ENCODE results near the gene FTH1. TPM values are rescaled to one million over a fixed set of nuclear protein-coding genes. Genes with fewer than 3 reads are reported as not detected.

Gene FTH1
- polyA plus RNA-seq, 4 donors: 3,413 to 10,000 (median 8,267) TPM

GRCh38 chr11:61996933-61997332 lies 29.5 kb upstream of the FTH1 start:
- WGBS, 3 donors: 91 to 97% (median 91%) methylated on average over 4 of the region's 4 CpGs
- Histone ChIP-seq H3K4me1 (ENCODE audit: control insufficient read depth in 3 of 3, insufficient read depth in 2 of 3, low read depth in 1 of 3, low read length in 2 of 3) (peaks cover 0 to 15% (median 0%) of the 10 kb centered on the region in 3 donors), H3K9me3 (ENCODE audit: control insufficient read depth in 2 of 2, insufficient read depth in 1 of 2, low read depth in 1 of 2, low read length in 1 of 2) (peaks cover 1 to 17% of the 10 kb centered on the region in 2 donors), H3K36me3 (ENCODE audit: control insufficient read depth in 3 of 3, insufficient read depth in 2 of 3, low read depth in 1 of 3, low read length in 3 of 3) (peaks cover 0 to 2% (median 0%) of the 10 kb centered on the region in 3 donors), H3K27ac (ENCODE audit: low read depth in 1 of 3, low read length in 2 of 3) (no peak overlapping the region), H3K27me3 (ENCODE audit: control insufficient read depth in 3 of 3, insufficient read depth in 3 of 3, low read length in 3 of 3) (no peaks in the 10 kb centered on the region), H3K4me3 (ENCODE audit: low read depth in 1 of 3, low read length in 3 of 3) (no peak overlapping the region)
- no peak for FAIRE-seq
- no peak for DNase-seq

- DNase-seq (no peak), FAIRE-seq (no peak)
- H3K9me3 ChIP-seq (ENCODE audit: control insufficient read depth in 2 of 2, insufficient read depth in 1 of 2, low read depth in 1 of 2, low read length in 1 of 2): peaks cover 1 to 17% of the 10 kb centered on the region in 2 donors
- H3K27ac ChIP-seq (ENCODE audit: low read depth in 1 of 3, low read length in 2 of 3): no peak overlapping the region
- no peaks in the 10 kb centered on the region for H3K27me3 ChIP-seq (ENCODE audit: control insufficient read depth in 3 of 3, insufficient read depth in 3 of 3, low read length in 3 of 3)
- H3K4me1 ChIP-seq (ENCODE audit: control insufficient read depth in 3 of 3, insufficient read depth in 2 of 3, low read depth in 1 of 3, low read length in 2 of 3): no peaks in the 10 kb centered on the region
- WGBS, 3 donors: 20 to 54% (median 35%) methylated on average over 3 of the region's 3 CpGs
- H3K36me3 ChIP-seq (ENCODE audit: control insufficient read depth in 3 of 3, insufficient read depth in 2 of 3, low read depth in 1 of 3, low read length in 3 of 3): peaks cover 0 to 2% (median 0%) of the 10 kb centered on the region in 3 donors
- no peak overlapping the region for H3K4me3 ChIP-seq (ENCODE audit: low read depth in 1 of 3, low read length in 3 of 3)
Measured at GRCh38 chr11:61994981-61995380, 27.5 kb upstream of the FTH1 start.

- no peak for FAIRE-seq
- whole genome bisulfite sequencing, 3 donors: 20 to 63% (median 35%) methylated on average over 5 of the region's 5 CpGs
- no peak overlapping the region for H3K4me3 ChIP-seq (ENCODE audit: low read depth in 1 of 3, low read length in 3 of 3)
Measured at GRCh38 chr11:61985869-61986268, 18.4 kb upstream of the FTH1 start.

GRCh38 chr11:61983419-61983818 lies 16.0 kb upstream of the FTH1 start:
- Histone ChIP-seq H3K4me3 (ENCODE audit: low read depth in 1 of 3, low read length in 3 of 3) (no peak overlapping the region), H3K9me3 (ENCODE audit: control insufficient read depth in 2 of 2, insufficient read depth in 1 of 2, low read depth in 1 of 2, low read length in 1 of 2) (peaks cover 0 to 7% of the 10 kb centered on the region in 2 donors), H3K36me3 (ENCODE audit: control insufficient read depth in 3 of 3, insufficient read depth in 2 of 3, low read depth in 1 of 3, low read length in 3 of 3) (peaks cover 0 to 9% (median 0%) of the 10 kb centered on the region in 3 donors), H3K27me3 (ENCODE audit: control insufficient read depth in 3 of 3, insufficient read depth in 3 of 3, low read length in 3 of 3) (no peaks in the 10 kb centered on the region), H3K27ac (ENCODE audit: low read depth in 1 of 3, low read length in 2 of 3) (no peak overlapping the region), H3K4me1 (ENCODE audit: control insufficient read depth in 3 of 3, insufficient read depth in 2 of 3, low read depth in 1 of 3, low read length in 2 of 3) (peaks cover 0 to 57% (median 3%) of the 10 kb centered on the region in 3 donors)
- 95 to 100% (median 97%) methylated on average over 1 of the region's 1 CpG for WGBS, 3 donors
- no peak for FAIRE-seq
- DNase-seq: no peak

More at GRCh38 chr11:61985869-61986268, 18.4 kb upstream of the FTH1 start:
- H3K27ac ChIP-seq (ENCODE audit: low read depth in 1 of 3, low read length in 2 of 3): peak overlapping the region in 1 of 3 donors; percentile 55
- peaks cover 0 to 4% (median 0%) of the 10 kb centered on the region in 3 donors for H3K36me3 ChIP-seq (ENCODE audit: control insufficient read depth in 3 of 3, insufficient read depth in 2 of 3, low read depth in 1 of 3, low read length in 3 of 3)
- peak; percentile 78 to 79 for DNase-seq
- H3K9me3 ChIP-seq (ENCODE audit: control insufficient read depth in 2 of 2, insufficient read depth in 1 of 2, low read depth in 1 of 2, low read length in 1 of 2): peaks cover 0 to 7% of the 10 kb centered on the region in 2 donors
- peaks cover 0 to 34% (median 3%) of the 10 kb centered on the region in 3 donors for H3K4me1 ChIP-seq (ENCODE audit: control insufficient read depth in 3 of 3, insufficient read depth in 2 of 3, low read depth in 1 of 3, low read length in 2 of 3)
- H3K27me3 ChIP-seq (ENCODE audit: control insufficient read depth in 3 of 3, insufficient read depth in 3 of 3, low read length in 3 of 3): no peaks in the 10 kb centered on the region

- WGBS, 3 donors: 31 to 61% (median 47%) methylated on average over 10 of the region's 10 CpGs
- FAIRE-seq (no peak), DNase-seq (peak; percentile 60 to 86)
- no peaks in the 10 kb centered on the region for H3K27me3 ChIP-seq (ENCODE audit: control insufficient read depth in 3 of 3, insufficient read depth in 3 of 3, low read length in 3 of 3)
- no peaks in the 10 kb centered on the region for H3K9me3 ChIP-seq (ENCODE audit: control insufficient read depth in 2 of 2, insufficient read depth in 1 of 2, low read depth in 1 of 2, low read length in 1 of 2)
- peak overlapping the region in 1 of 3 donors; percentile 40 for H3K27ac ChIP-seq (ENCODE audit: low read depth in 1 of 3, low read length in 2 of 3)
- H3K4me1 ChIP-seq (ENCODE audit: control insufficient read depth in 3 of 3, insufficient read depth in 2 of 3, low read depth in 1 of 3, low read length in 2 of 3): peaks cover 0 to 69% (median 3%) of the 10 kb centered on the region in 3 donors
- peaks cover 0 to 9% (median 0%) of the 10 kb centered on the region in 3 donors for H3K36me3 ChIP-seq (ENCODE audit: control insufficient read depth in 3 of 3, insufficient read depth in 2 of 3, low read depth in 1 of 3, low read length in 3 of 3)
- no peak overlapping the region for H3K4me3 ChIP-seq (ENCODE audit: low read depth in 1 of 3, low read length in 3 of 3)
Measured at GRCh38 chr11:61980783-61981541, 13.5 kb upstream of the FTH1 start.

- peaks cover 0 to 83% (median 3%) of the 10 kb centered on the region in 3 donors for H3K4me1 ChIP-seq (ENCODE audit: control insufficient read depth in 3 of 3, insufficient read depth in 2 of 3, low read depth in 1 of 3, low read length in 2 of 3)
- H3K27me3 ChIP-seq (ENCODE audit: control insufficient read depth in 3 of 3, insufficient read depth in 3 of 3, low read length in 3 of 3): no peaks in the 10 kb centered on the region
- H3K4me3 ChIP-seq (ENCODE audit: low read depth in 1 of 3, low read length in 3 of 3): peak overlapping the region in 1 of 3 donors; percentile 6
- DNase-seq (peak in 1 of 2 donors; percentile 55), FAIRE-seq (no peak)
- WGBS, 3 donors: 58 to 72% (median 64%) methylated on average over 16 to 17 of the region's 17 CpGs
- H3K9me3 ChIP-seq (ENCODE audit: control insufficient read depth in 2 of 2, insufficient read depth in 1 of 2, low read depth in 1 of 2, low read length in 1 of 2): no peaks in the 10 kb centered on the region
- H3K36me3 ChIP-seq (ENCODE audit: control insufficient read depth in 3 of 3, insufficient read depth in 2 of 3, low read depth in 1 of 3, low read length in 3 of 3): peaks cover 0 to 9% (median 0%) of the 10 kb centered on the region in 3 donors
- peak overlapping the region in 2 of 3 donors; percentile 18 to 27 for H3K27ac ChIP-seq (ENCODE audit: low read depth in 1 of 3, low read length in 2 of 3)
Measured at GRCh38 chr11:61978703-61979661, 11.5 kb upstream of the FTH1 start.

- Histone ChIP-seq H3K27me3 (ENCODE audit: control insufficient read depth in 3 of 3, insufficient read depth in 3 of 3, low read length in 3 of 3) (no peaks in the 10 kb centered on the region), H3K4me3 (ENCODE audit: low read depth in 1 of 3, low read length in 3 of 3) (peak overlapping the region in 1 of 3 donors; percentile 42), H3K27ac (ENCODE audit: low read depth in 1 of 3, low read length in 2 of 3) (peak overlapping the region in 1 of 3 donors; percentile 82), H3K9me3 (ENCODE audit: control insufficient read depth in 2 of 2, insufficient read depth in 1 of 2, low read depth in 1 of 2, low read length in 1 of 2) (no peaks in the 10 kb centered on the region), H3K36me3 (ENCODE audit: control insufficient read depth in 3 of 3, insufficient read depth in 2 of 3, low read depth in 1 of 3, low read length in 3 of 3) (peaks cover 0 to 5% (median 0%) of the 10 kb centered on the region in 3 donors), H3K4me1 (ENCODE audit: control insufficient read depth in 3 of 3, insufficient read depth in 2 of 3, low read depth in 1 of 3, low read length in 2 of 3) (peaks cover 6 to 87% (median 18%) of the 10 kb centered on the region in 3 donors)
- WGBS, 3 donors: 68 to 85% (median 73%) methylated on average over 7 of the region's 7 CpGs
- DNase-seq (no peak), FAIRE-seq (no peak)
Measured at GRCh38 chr11:61976813-61977475, 9.5 kb upstream of the FTH1 start.

Data from small intestine (tissue), 7 donors.